ENCODE data around the gene TEX22.

The TEX22 gene

DNA sequence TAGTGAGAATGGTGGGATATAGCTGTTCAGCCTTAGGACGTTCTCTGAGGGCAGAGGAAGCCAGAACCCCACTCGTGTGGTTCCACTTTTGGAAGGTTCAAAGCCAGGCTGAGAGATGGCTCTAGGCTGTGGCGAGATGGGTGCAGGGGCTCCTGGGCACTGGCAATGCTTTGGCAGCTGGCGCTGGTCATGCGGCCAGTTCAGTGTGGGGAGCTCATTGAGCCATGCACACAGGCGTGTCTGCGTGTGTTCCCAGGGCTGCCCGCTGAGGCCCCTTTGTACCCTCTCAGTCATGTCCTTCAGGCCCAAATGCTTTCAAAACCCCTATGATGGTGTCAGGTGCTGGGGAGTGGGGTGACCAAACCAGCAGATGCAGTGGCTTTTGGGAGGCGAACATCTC, 1.7 kb downstream of the TEX22 start:
- TF ChIP-seq, protein P1, sequence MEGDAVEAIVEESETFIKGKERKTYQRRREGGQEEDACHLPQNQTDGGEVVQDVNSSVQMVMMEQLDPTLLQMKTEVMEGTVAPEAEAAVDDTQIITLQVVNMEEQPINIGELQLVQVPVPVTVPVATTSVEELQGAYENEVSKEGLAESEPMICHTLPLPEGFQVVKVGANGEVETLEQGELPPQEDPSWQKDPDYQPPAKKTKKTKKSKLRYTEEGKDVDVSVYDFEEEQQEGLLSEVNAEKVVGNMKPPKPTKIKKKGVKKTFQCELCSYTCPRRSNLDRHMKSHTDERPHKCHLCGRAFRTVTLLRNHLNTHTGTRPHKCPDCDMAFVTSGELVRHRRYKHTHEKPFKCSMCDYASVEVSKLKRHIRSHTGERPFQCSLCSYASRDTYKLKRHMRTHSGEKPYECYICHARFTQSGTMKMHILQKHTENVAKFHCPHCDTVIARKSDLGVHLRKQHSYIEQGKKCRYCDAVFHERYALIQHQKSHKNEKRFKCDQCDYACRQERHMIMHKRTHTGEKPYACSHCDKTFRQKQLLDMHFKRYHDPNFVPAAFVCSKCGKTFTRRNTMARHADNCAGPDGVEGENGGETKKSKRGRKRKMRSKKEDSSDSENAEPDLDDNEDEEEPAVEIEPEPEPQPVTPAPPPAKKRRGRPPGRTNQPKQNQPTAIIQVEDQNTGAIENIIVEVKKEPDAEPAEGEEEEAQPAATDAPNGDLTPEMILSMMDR (IDR thresholded peaks at IDR 0.05) = no peak

DNA sequence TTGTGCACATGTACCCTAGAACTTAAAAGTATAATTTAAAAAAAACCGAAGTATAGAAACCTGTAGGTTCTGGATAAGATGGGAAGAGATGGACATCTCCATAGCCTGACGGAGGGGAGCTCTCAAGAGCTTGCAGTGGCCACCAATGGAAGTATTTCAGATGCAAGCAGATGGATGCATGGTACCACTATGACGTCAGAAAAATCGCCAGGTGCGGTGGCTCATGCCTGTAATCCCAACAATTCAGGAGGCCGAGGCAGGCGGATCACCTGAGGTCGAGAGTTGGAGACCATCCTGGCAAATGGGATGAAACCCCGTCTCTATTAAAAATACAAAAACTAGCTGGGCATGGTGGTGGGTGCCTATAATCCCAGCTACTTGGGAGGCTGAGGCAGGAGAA, 3.4 kb downstream of the TEX22 start:
- TF ChIP-seq, protein P1 (IDR thresholded peaks at IDR 0.05) = no peak

DNA sequence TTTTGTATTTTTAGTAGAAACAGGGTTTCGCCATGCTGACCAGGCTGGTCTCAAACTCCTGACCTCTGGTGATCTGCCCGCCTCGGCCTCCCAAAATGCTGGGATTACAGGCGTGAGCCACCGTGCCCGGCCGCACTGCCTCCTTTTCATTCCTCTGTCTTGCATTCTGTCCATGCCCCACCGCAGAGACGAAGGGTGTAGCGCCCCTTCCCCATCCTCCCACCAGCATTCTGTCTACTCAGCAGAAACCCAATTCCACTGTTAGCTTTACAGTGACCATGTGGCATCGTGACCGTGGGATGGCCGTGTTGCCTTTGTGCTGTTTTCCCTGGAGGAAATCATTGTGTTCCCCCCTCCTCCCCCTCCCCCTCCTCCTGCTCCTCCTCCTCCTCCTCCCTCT, 10.3 kb downstream of the TEX22 start:
- TF ChIP-seq, protein P1 (IDR thresholded peaks at IDR 0.05) = no peak

DNA sequence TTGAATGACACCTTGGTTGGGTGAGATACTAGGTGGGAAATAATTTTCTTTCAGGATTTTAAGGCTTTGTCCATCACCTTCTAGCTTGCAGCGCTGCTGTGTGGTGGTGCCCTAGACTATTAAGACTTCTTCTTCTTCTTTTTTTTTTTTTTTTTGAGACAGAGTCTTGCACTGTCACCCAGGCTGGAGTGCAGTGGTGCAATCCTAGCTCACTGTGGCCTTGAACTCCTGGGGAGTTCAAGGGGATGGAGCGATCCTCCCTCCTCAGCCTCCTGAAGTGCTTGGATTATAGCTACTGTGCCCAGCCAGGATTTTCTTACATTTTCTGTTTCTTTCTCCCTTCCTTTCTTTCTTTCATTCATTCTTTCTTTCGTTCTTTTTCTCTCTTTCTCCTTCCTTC, 11.0 kb downstream of the TEX22 start:
- TF ChIP-seq, protein P1 (IDR thresholded peaks at IDR 0.05) = no peak

DNA sequence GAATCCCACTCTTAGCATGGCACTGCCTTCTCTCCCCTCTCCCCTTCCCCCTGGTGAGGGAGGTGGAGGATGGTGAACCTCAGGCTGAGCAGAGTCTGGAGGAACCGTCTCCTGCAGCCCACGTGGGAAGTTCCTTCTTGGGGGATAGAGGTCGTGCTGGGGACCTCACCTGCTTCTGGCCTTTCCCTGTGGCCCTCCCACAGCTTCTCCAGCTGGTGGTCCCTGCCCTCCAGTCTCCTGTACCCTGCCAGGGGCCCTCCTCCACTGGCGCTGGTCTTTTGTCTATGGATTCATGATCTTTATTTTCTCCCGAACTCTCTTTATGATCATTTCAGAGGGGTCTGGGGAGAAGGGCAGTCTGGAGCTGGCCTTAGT, 12.3 kb downstream of the TEX22 start:
- TF ChIP-seq, protein P1 (IDR thresholded peaks at IDR 0.05) = no peak

DNA sequence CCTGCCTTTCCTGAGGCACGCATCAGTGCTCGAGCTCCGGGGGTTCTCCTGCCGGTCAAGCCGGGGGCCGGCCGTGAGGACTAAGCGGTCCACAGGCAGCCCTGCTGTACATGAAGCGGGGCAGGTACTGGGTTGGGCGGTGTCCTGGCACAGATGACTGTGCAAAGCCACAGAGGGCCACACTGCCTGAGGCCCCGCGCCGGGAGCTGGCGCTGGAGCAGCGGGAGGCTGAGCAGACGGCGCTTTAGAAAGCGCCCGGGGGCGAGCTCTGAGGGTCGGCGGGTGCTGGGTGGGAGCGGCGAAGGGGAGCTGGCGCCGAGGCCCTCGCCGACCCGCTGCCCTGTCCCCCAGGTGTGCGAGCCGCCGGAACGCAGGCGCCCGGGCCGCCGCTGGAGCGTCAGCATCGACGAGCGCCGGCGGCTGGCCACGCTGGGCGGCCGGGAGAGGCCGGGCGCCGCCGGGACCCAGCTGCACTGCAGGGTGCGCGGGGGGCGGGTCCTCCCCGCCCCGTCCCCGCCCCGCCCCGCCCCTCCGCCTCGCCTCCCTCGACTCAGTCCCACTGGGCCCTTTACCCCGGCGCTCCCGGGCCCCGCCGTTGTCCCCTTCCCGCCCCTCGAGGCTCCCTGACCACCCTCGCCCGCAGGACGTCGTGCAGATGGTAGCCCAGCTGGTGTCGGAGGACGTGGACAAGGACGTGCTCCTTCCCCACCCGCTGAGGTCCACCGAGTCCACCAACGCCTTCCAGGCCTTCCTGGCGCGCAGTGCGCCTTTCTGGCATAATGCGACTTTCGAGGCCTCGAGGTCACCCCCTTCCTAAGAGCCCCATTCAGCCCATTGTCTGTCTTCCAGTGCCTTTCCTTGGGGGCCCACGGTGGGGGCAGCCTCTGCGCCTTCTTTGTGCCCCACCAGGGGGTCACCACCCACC, 12.9 kb downstream of the TEX22 start:
- TF ChIP-seq, protein P1 (IDR thresholded peaks at IDR 0.05) = no peak

DNA sequence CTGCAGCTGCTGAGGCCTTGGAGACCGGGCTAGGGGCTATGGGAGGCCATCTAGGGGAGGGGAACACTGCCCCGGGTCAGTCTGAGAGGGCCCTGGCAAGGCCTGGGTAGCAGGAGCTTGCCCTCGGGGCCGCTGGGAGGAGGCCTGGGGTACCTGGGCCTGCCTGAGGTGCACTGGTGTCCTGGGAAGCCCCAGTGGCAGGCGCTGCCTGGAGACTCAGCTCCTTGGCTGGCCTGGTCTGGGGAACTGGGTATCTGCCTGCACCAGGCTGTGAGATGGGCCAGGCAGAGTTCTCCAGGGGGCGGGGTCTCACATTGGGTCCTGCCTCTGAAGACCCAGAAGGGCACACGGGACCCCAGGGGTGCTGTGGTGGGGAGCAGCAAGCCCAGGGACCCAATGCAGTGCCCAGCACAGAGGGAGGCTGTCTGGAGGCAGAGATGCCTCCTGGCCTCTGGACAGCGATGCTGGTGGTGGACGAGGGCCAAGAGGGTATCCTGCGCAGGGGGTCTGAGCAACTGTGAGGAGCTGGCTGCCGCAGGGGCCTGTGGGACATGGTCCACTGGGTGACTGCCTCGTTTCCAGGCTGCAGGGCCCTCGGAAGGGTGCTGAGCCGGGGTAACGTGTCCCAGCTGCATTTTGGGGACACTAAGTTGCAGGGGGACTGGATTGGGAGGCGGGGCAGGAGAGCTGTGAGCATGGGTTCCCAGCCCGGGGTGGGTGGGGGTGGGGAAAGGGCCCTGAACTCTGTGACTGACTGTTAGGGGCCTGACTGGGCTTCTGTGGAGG, 13.8 kb downstream of the TEX22 start:
- TF ChIP-seq, protein P1 (IDR thresholded peaks at IDR 0.05) = no peak
